Measurements from ENCODE around the gene RAB25. TPM values are rescaled to one million over a fixed set of nuclear protein-coding genes. Genes with fewer than 3 reads are reported as not detected.

The RAB25 gene
- total RNA-seq, 4 donors from 2014 or later: 190 to 482 (median 272) TPM

DNA sequence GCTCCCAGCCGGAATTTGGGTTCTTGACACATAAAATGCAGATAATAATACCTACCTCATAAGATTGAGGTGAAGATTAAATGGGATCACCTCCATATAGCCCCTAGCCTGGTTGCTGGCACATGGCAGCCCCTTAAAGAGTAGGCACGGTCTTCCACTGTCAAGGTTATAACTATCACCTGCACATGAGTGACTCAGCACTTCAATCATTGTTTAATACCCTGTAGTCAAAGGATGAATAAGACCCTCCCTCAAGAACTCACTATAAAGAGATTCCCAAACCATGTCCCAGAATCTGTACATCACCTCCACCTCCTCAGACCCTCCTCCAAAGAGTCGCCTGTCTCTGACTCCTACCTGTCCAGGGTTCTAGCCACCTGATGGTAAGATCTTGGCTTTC, 47.1 kb downstream of the RAB25 start:
- intact Hi-C loops (cut with DNase I): no loop called here
- H3K36me3 ChIP-seq: no peaks in the 10 kb centered on the region
- no peak for DNase-seq
- peak overlapping the region in 3 of 4 donors; percentile 40 to 96 (median 92) for H3K27ac ChIP-seq
- TF ChIP-seq CTCF (IDR thresholded peaks at IDR 0.05) (no peak), POLR2A (IDR thresholded peaks at IDR 0.05) (no peak)
- no peak overlapping the region for H3K4me3 ChIP-seq
- H3K9me3 ChIP-seq: no peaks in the 10 kb centered on the region
- no peaks in the 10 kb centered on the region for H3K27me3 ChIP-seq
- peaks cover 45 to 87% (median 52%) of the 10 kb centered on the region in 3 donors for H3K4me1 ChIP-seq
- 61 to 64% methylated on average over 3 of the region's 3 CpGs for WGBS, 2 donors

DNA sequence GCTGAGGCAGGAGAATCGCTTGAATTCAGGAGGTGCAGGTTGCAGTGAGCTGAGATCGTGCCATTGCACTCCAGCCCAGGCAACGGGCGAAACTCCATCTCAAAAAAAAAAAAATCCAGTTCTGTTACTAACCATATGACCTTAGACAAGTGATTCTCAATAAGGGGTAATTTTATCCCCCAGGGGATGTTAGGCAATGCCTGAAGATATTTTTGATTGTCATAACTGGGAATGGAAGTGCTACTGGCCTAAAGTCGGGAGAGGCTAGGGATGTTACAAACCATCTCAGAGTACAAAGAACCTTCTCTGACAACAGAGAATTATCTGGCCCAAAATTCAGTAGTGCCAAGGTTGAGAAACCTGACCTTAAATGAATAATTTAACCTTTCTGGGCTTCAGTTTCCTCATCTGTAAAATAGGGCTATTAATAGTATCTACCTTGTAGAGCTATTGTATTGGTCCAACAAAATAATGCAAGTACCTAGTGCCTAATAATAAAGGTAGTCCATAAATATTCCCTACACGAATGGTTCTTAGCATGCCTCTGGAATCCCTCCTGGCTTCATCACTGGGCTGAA, 47.8 kb downstream of the RAB25 start:
- 76 to 92% methylated on average over 5 to 6 of the region's 6 CpGs for WGBS, 2 donors
- H3K36me3 ChIP-seq: no peaks in the 10 kb centered on the region
- H3K4me1 ChIP-seq: peaks cover 45 to 87% (median 52%) of the 10 kb centered on the region in 3 donors
- H3K27ac ChIP-seq: peak overlapping the region in 3 of 4 donors; percentile 40 to 96 (median 92)
- H3K4me3 ChIP-seq: no peak overlapping the region
- intact Hi-C loops (cut with DNase I): no loop called here
- DNase-seq: no peak
- no peak for TF ChIP-seq POLR2A (IDR thresholded peaks at IDR 0.05)
- TF ChIP-seq CTCF (IDR thresholded peaks at IDR 0.05): no peak
- no peaks in the 10 kb centered on the region for H3K27me3 ChIP-seq
- H3K9me3 ChIP-seq: no peaks in the 10 kb centered on the region

DNA sequence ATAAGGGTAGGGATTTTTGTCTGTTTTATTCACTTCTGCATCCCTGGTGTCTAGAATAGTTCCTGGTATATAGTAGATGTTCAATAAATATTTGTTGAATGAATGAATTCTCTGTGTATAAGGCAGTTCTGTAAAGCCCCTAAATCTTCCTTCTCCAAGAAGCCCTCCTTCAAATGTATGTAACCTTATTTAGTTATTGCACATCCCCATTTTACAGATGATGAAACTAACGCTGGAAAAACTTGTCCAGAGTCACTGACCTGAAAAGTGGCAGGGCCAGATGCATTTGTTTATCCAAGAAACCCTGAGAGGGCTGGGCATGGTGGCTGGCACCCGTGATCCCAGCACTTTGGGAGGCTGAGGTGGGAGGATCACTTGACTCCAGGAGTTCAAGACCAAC, 49.3 kb downstream of the RAB25 start:
- H3K4me1 ChIP-seq: peaks cover 37 to 80% (median 42%) of the 10 kb centered on the region in 3 donors
- H3K27ac ChIP-seq: no peak overlapping the region
- WGBS, 2 donors: 27 to 87% methylated on average over 1 to 2 of the region's 2 CpGs
- H3K36me3 ChIP-seq: no peaks in the 10 kb centered on the region
- intact Hi-C loops (cut with DNase I): no loop called here
- no peaks in the 10 kb centered on the region for H3K27me3 ChIP-seq
- no peak overlapping the region for H3K4me3 ChIP-seq
- H3K9me3 ChIP-seq: no peaks in the 10 kb centered on the region
- DNase-seq: no peak
- TF ChIP-seq POLR2A (IDR thresholded peaks at IDR 0.05) (no peak), CTCF (IDR thresholded peaks at IDR 0.05) (no peak)

DNA sequence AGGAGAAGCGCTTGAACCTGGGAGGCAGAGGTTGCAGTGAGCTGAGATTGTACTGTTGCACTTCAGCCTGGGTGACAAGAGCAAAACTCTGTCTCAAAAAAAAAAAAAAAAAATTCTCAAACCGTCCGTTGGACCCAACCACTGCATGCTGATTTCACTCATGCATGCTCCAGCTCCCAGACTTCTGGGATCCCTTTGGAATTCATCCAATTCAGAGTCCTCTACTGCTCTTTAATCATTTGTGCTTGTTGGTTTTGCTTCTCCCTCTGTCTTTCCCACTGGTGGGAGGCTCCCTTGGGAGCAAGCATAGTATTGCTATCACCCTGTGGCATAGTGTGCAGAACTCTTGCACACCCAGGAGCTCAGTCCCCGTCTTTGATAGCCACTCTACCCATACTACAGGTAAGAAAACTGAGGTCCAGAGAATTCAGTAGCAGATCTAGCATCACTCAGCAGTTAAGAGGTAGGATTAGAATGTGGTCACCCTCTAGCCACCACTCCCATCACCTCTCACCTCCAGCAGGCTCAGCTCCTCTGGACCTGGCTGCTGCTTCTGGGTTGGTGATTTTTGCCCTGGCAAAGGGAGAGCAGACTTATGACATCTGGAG, 50.5 kb downstream of the RAB25 start:
- no peaks in the 10 kb centered on the region for H3K9me3 ChIP-seq
- no peak overlapping the region for H3K4me3 ChIP-seq
- H3K36me3 ChIP-seq: no peaks in the 10 kb centered on the region
- H3K27me3 ChIP-seq: no peaks in the 10 kb centered on the region
- DNase-seq: no peak
- peaks cover 28 to 72% (median 32%) of the 10 kb centered on the region in 3 donors for H3K4me1 ChIP-seq
- intact Hi-C loops (cut with DNase I): no loop called here
- WGBS, 2 donors: 63 to 65% methylated on average over 4 of the region's 4 CpGs
- no peak for TF ChIP-seq CTCF (IDR thresholded peaks at IDR 0.05)
- no peak for TF ChIP-seq POLR2A (IDR thresholded peaks at IDR 0.05)
- H3K27ac ChIP-seq: peak overlapping the region in 3 of 4 donors; percentile 40 to 99 (median 99)

DNA sequence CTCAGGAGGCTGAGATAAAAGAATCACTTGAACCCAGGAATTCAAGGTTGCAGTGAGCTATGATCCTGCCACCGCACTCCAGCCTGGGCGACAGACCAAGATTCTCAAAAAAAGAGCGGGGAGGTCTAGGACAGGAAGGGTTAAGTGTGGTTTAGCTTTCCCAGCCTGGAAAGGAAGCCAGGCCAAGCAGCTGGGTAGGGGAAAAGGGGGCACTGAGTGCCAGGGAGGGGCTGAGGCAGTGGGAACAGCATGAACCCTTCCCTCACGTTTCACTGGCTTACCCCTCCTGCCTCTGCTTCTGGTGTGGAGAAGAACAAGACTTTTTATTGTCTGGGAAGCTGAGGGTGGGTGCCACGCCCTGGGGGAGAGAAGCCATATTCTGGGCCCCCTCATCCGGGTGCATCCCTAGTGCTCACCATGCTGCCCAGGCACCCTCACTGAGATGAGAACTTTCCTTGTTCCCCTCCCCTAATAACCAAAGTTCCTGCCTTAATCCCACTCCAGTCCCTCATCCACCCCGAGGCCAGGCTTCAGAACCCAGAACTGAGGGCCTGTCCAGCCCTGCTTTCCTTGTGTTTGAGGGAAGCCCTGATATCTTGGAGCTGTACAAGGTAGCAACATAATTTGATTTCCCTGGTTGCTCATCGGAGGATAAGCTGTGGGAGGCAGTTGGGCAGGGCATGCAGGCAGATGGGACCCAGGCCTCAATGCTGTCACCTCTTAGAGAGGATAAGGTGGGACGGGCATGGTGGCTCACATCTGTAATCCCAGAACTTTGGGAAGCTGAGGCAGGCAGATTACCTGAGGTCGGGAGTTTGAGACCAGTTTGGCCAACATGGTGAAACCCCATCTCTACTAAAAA, 51.5 kb downstream of the RAB25 start:
- no peak for DNase-seq

More for the DNA sequence above, 51.5 kb downstream of the RAB25 start:
- WGBS, 2 donors: 51 to 59% methylated on average over 8 to 9 of the region's 10 CpGs
- Histone ChIP-seq H3K4me1 (peaks cover 26 to 72% (median 33%) of the 10 kb centered on the region in 3 donors), H3K27ac (peak overlapping the region; percentile 40 to 99 (median 98)), H3K27me3 (no peaks in the 10 kb centered on the region), H3K36me3 (no peaks in the 10 kb centered on the region), H3K4me3 (no peak overlapping the region), H3K9me3 (no peaks in the 10 kb centered on the region)
- intact Hi-C loops (cut with DNase I): no loop called here
- TF ChIP-seq POLR2A (IDR thresholded peaks at IDR 0.05) (no peak), CTCF (IDR thresholded peaks at IDR 0.05) (no peak)
